Hindlimb muscle (tissue), 1 donor: ENCODE data around the gene CDX2. TPM values are rescaled to one million over a fixed set of nuclear protein-coding genes. Genes with fewer than 3 reads are reported as not detected.

ENCODE experiments used
- DNase-seq: peaks from one replicate; pipeline ENCODE4 v3.0.0-alpha.2; 2013
- polyA plus RNA-seq: library from polyadenylated mRNA; unstranded; fragments of 120-200 nt; gene quantifications from one replicate; pipeline ENCODE4 v1.2.1, GENCODE V29; 2013; ENCODE audit not compliant: insufficient read length

CDX2 gene
- polyA plus RNA-seq, 1 donor, result not detected

GRCh38 chr13:27978301-27978968, 9.3 kb upstream of the CDX2 start:
- DNase-seq, result no peak

DNA sequence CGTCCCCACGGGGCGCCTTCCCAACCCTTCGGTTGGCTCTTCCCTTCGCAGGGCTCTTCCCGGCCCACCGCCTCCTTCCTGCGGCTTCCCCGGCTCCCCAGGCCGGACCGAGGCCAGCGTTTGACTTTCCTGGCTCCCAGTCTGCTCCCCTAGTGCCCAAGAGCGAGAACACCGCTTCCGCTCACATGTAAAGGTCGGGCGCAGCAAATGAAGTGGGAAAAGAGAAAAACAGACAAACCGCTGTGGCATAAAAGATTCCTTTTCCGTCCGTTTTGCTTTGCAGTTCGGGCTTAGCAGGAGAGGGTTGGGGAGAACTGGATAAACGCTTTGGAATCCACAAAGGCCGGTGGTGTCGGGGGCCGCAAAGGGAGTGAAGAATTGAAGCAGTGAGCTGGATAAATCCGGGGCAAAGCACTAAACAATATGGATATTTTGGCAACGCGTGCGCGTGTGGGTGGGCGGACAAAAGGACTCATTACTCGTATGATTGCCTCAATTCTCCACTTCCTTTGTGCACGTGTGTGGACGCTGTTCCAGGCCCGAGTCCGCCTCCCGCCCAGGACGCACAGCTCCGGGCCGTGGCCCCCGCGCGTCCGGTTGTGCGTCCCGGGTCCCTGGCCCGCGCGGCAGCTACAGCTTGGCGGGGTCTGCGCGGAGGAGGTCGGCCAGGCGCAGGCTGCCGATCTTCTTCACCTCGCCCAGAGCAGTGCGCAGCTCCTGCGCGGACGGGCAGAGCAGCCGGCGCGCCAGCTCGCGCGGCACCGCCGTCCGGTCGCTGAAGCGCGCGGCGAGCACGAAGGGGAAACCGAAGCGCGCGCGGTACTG, 8.6 kb upstream of the CDX2 start:
- no peak for DNase-seq

- DNase-seq, result no peak
These were observed 7.4 kb upstream of the CDX2 start for GRCh38 chr13:27976362-27977091.

- DNase-seq, result no peak
These were observed 6.6 kb upstream of the CDX2 start for GRCh38 chr13:27975564-27976361.

DNA sequence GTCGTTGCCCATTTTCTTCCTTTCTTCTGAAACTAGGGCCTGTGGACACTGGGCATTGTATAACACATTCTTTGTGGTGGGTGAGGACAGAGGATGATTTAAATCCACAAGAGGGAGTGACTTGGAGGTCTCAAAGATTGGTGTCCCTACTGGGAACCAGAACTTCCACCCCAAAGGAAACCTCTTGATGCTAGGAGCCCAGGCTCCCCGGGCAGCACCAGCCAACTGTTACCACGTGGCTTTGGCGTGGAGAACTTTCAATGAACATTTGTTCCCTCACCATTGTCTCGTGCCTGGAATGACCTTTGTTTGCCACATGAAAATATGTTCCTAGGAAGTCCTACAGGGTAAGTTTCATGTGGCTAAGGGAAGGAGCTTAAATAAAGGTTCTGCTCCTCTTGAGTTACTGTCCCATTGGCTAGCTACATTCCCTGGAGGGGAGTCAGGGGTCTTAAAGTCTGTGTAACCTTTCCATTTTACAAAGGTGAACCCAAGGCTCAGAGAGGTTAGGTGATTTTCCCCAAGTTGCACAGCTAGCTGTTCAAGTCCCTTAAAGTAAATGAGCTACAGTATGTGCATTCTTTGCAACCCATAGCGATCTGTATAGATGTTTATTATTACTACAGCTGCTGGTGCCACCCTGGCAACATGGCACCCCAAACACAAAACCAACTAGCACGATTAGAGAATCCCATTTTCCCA, 5.0 kb upstream of the CDX2 start:
- no peak for DNase-seq

DNA sequence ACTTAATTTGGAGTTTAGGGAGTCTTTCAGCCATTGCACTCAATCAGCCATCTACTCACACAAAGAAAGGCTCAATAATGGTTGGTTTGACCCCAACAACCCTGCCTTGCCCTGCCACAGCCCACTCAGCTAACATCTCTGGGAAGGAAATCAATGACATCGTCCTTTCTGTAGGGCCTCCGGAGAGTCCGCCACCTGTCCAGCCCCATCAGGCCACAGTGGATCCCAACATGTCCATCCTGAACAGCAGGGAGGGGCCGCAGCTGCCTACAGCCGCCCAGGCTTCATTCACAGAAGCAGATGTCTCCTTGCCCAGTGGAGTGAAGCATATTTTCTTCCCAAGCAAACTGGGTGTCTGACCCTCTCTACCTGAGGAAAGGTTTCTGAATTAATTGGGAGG, 4.2 kb upstream of the CDX2 start:
- DNase-seq, result no peak

DNA sequence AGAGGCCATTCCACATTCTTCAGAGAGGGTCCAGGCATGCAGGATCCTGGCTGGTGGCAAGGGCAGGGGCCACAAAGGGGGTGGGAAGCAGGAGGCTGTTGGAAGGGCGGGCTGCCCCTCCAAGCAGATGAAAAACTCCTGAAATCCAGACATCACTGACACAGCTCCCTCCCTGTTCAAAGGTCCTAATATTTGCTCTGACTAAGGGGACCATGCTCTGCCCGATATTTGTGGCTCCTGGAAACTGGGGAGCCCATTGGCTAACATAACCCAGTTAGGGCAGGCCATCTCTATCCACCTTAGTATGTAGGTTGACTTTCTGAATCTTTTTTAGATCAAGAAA, 3.3 kb upstream of the CDX2 start:
- no peak for DNase-seq

- no peak for DNase-seq
These were observed 2.8 kb upstream of the CDX2 start for GRCh38 chr13:27971776-27972477.

DNA sequence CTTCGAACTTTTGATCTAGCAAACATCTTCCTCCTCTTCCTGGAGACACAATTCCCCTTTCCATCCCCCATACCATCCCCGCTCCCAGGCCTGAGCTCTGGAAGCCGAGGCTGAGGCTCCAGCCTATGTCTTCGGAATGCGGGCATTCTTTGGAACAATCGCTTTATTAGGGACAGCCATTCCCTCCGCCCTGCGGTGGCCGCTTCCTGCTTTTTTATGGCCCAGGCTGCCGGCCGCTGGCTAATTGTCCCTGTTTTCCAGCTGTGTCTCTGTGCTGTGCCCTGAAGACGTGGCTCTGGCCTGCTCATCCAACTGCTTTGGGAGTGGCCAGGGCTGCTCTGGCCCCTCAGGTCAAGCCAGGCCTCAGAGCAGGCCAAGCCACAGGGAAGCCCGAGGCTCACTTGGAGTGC, 2.1 kb upstream of the CDX2 start:
- no peak for DNase-seq

DNA sequence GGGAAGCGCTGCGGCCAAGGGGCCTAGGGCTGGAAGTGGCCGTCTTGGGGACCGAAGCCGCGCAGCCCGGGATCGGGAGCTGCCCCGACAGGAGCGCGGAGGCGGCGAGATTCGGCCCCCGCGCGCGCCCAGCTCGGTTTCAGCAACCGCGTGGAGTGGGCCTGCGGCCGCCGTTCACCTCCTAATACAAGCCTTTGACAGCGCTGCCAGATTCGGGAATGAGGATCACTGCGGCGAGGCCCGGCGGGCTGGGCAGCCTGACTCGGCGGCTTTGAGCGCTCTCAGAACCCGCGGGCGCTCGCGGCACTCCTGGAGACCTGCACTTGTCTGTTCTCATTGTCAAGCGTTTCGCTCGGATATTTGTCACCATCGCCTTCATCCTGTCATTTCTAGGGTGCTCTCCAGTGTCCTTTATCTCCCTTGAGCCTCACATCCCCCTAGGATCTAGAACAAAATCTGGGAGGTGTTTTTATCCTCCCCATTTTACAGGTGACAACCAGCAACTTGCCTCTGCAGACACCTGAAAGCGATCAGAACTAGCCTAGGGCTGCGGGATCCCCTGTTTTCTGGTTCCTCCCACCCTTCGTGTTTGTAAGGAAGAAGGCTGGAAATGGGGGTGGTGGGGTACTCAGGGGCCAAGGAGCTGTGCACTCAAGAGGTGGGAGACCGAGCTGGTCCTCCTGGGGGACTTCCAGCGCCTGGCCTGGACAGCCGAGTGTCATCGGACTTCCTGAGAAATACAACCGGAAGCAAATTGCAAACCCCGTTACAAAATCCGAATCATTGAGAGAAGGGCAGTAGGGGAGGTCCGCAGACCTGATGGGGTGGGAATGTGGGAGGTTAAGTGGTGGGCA, 1.5 kb upstream of the CDX2 start:
- no peak for DNase-seq

DNA sequence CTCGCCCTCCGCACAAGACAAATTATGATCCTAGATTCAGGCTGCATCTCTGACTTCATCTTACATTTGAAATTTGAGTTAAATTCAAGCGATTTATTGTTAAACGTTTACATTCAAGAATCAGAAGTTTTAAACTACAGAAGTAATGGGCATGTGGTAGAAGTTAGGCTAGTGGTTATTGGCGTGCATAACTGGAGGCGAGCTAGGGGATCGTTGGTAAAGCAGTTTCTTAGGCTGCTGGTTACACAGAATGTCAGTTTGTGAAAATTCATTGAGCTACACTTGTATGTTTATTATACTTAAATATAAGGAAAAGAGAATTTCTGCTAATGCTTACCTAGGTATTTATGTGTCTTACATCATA, 733 bp upstream of the CDX2 start:
- DNase-seq, result no peak

GRCh38 chr13:27968316-27969081, 616 bp downstream of the CDX2 start:
- DNase-seq, result no peak

DNA sequence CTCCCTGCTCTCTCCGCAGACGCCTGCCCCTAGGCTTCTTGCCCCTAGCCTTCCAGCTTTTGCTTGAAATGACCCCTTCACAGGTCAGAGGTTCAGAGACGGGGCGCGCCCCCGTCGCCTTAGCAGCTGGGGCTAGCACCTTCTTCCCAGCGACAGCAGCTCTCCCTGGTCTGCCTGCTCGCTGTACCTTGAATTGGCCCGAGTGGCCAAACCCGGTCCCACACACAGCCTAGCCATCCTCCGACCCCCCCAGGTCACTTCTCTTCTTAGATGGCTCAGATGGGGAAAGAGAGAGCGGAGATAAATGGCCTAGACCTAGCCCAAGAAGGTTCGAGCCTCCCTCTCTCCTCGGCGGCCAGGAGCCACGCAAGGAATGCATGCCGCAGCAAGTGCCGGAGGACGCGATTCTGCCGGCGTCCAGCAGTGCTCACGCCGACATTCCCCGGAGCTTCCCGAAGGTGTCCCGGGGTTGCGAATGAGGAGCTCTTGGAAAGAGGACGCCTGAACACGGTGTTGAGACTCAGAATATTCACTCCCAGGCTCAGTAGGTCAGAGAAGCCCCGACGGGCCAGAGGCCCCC, 1.3 kb downstream of the CDX2 start:
- no peak for DNase-seq

- DNase-seq, result no peak
These were observed 1.8 kb downstream of the CDX2 start for GRCh38 chr13:27967203-27967735.

GRCh38 chr13:27966641-27967202, 2.4 kb downstream of the CDX2 start:
- no peak for DNase-seq

GRCh38 chr13:27965740-27966640, 3.1 kb downstream of the CDX2 start:
- no peak for DNase-seq

DNA sequence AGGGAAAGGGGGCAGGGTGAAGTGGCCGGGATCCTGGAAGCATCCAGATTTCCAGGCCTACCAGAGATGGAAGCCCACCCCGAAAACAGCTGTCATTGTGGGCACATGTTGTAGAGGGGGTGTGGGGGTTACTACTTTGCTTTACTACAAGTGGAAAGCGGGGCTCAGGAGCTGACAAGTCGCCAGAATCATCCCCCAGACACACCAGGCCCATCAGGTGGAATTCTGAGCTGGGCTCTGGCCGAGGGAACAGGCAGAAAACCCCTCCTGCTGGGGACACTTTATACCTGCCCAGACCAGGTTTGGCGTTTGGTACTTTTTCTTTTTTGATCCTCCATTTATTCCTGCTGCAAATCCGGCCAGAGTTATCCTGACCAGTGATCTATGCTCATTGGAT, 3.8 kb downstream of the CDX2 start:
- DNase-seq, result no peak
